ENCODE results near the gene CNTN5.

CNTN5 gene

GRCh38 chr11:100072131-100072530 lies 1051.4 kb downstream of the CNTN5 start:
- no peak for DNase-seq (ENCODE audit: low read depth, low spot score)

GRCh38 chr11:100080381-100080780 lies 1059.6 kb downstream of the CNTN5 start:
- no peak for DNase-seq (ENCODE audit: low read depth, low spot score)

- DNase-seq (ENCODE audit: low read depth, low spot score), result no peak
These were observed 1060.1 kb downstream of the CNTN5 start for GRCh38 chr11:100080821-100081220.

DNA sequence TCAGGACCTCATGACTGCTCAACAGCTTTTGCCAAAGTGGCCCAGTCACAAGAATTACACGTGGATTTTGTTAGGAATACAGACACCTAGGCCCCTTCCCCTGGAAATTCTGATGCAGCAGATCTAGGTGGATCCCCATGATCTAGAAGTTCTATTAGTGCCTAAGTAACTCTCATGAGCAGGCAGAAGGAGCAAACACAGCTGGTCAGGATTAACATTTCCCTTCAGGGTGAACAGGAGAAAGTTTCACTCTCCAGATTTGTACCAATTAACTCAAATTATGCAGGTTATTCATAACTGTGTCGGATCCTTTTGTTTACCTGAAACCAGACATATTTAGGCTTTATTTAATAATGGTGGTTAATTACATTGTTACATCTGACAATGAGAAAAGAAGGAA lies 1072.9 kb downstream of the CNTN5 start:
- no peak for DNase-seq (ENCODE audit: low read depth, low spot score)

DNA sequence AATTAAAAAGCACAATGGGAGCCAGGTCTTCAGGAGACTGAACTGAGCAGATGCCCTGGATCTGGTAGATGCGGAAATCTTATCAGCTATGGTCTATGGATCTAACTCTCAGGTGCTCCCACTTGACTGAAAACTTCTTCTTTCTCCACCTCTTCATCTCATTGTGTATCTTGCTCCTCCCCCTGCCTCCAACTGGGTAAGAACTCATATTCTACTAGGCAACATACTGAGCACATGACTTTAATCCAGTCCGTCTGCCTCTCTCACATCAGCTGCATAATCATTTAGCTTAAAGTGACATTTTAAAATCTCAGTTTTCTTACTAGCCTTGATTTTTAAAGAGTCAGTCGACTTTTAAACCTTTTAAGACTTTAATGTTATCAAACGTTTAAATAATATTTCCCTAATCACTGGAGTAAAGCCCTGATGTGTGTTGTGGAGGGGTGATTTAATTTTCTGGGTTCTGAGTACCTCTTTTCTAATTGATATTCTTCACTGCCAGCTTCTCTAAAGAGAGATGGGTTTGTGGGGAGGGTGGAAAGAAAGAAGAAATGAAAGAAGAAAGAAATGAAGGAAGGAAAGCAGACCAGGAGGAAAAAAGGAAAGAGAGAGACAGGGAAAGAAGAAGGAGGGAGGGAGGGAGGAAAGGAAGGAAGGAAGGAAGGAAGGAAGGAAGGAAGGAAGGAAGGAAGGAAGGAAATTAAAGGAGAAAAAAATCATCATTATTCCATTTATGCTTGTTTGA lies 1073.5 kb downstream of the CNTN5 start:
- DNase-seq (ENCODE audit: low read depth, low spot score), result no peak

DNA sequence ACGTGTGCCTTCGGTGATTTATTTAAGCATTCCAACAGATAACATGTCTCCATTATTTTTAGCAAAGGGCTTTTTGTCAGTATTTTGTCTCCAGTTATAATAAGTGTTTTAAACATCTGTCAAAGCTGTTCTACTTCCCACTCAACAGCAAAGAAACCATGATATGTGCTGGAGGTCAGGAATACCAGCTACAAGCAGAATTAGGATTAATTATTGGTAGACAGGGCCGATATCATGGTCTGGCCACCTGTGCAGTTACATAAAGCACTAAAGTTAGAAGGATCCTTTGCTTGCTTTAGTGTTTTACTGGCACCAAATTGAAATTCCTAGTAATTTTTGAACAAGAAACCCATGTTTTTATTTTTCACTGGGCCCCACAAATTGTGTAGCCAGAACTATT lies 1075.1 kb downstream of the CNTN5 start:
- no peak for DNase-seq (ENCODE audit: low read depth, low spot score)

GRCh38 chr11:100098560-100098959 lies 1077.8 kb downstream of the CNTN5 start:
- no peak for DNase-seq (ENCODE audit: low read depth, low spot score)

GRCh38 chr11:100105255-100105981 lies 1084.7 kb downstream of the CNTN5 start:
- DNase-seq (ENCODE audit: low read depth, low spot score), result no peak

DNA sequence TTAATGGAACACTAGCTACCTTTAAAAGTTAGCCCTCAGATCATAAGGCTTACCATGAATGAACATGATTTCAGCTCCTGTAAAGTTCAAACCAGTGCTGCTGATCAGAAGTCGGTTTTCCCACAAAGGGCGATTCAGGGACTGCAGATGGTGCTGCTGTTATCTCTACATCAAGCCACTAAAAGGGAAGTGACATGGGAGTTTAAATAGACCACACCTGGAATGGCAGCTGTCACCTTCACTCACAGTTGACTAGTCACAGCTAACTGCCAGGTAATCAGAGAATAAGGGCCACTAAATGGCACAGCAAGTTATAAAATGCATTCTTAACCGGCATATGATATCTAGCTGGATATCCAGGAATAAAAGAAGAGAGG lies 1085.2 kb downstream of the CNTN5 start:
- no peak for DNase-seq (ENCODE audit: low read depth, low spot score)

DNA sequence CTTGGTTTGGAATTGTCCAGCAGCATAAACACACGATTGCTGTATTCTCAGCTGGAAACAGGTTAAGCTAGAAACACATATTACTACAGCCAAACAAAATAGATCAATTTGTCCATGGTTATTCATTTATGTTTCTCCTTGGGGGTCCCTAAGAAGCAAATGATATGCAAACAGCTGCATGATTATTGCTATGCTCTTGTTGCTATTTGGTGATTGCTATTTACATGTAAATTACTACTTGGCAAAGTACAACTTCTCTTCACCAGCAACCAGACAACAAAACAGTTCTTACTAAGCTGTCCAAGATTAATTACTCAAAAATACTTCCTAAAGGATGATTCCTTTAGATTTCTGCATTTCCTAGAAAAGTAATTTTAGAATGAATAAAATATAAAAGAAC lies 1098.4 kb downstream of the CNTN5 start:
- DNase-seq (ENCODE audit: low read depth, low spot score), result no peak

- no peak for DNase-seq (ENCODE audit: low read depth, low spot score)
These were observed 1112.4 kb downstream of the CNTN5 start for GRCh38 chr11:100133114-100133513.

GRCh38 chr11:100141201-100141600 lies 1120.5 kb downstream of the CNTN5 start:
- DNase-seq (ENCODE audit: low read depth, low spot score), result no peak

GRCh38 chr11:100151944-100152343 lies 1131.2 kb downstream of the CNTN5 start:
- no peak for DNase-seq (ENCODE audit: low read depth, low spot score)

DNA sequence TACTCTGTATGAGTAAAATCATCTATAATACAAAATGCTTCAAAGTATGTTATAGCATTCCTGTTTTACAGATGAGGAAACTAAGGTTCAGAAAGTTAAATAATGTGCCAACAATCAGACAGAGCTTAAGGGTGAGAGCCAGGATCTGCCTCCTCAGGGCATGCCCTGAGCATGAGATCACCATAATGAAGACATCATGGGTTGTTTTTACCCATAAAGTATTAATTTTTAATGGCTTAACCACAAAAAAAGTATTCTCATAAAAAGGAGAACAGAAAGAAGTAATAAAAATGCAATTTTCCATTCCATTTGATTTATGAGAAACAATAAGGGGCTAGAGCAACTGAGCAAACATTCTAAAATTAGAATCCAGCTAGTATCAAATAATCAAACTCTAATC lies 1132.0 kb downstream of the CNTN5 start:
- DNase-seq (ENCODE audit: low read depth, low spot score), result no peak

DNA sequence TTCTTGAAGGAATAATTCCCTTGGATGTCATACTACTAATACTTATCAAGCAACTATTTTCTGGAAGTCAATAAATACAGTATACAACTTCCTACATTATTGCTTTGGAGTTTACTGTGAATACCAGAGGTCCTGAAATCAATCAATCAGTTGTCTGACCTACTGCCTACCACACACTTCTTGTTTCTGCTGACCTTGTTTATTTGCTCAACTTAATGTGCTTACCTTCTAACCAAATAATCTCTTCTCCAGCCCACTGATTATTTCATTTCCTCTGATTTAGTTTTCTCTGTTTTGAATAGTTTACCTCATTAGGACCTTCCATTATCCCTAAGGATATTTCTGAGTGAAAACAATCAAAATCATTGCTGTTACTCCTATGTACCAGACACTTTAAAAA lies 1142.7 kb downstream of the CNTN5 start:
- no peak for DNase-seq (ENCODE audit: low read depth, low spot score)

DNA sequence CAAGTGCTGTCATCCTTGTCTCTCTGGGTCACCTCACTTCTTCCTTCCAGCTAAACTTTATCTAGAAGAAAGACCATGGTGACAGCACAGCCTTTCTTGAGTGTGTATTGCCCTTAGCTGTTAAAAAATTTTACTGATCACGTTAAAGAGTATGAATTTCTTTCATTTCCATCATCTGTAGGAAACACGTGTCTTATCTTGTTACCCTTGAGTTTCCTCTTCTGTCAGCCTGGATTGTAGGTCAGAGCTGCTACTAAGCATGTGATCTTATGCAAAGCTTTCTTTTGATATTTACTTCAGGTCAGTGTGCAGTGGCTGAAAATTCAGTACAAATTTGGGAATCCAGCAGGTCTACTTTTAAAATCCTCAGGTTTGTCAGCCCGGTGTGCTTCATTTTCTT lies 1154.1 kb downstream of the CNTN5 start:
- no peak for DNase-seq (ENCODE audit: low read depth, low spot score)

GRCh38 chr11:100176456-100176855 lies 1155.7 kb downstream of the CNTN5 start:
- no peak for DNase-seq (ENCODE audit: low read depth, low spot score)

DNA sequence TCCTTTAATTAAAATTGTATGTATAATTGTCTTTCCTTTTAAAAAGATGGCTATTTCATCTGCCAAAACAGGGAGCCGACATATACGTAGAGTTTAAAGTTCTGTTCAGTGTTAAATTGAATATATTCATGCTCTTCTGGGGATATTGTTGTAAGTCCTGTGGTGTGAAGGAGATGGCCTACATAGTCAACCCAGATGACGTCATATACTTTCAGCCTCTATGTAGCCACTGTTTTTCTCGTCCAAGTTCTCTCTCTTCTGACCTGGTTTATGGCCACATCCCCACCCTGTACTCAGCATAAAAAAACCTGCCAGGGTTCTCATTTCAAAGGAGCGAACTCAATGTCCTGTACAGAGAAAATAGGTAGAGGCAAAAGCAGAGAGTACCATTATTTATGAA lies 1156.9 kb downstream of the CNTN5 start:
- no peak for DNase-seq (ENCODE audit: low read depth, low spot score)

DNA sequence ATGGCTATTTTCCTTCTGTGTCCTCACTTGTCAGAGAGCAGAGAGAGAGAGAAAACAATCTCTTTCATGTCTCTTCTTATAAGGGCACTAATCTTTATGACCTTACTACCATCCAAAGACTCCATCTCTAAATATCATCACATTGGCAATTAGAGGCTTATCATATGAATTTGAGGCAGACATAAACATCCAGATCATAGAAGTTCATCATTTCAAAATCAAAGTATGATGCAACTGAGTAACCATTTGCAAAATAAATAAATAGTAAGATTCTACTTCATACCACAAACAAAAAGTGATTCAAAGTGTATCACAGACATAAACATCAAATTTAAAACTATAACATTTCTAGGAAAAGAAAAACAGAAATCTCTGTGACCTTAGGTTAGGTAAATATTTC lies 1161.6 kb downstream of the CNTN5 start:
- no peak for DNase-seq (ENCODE audit: low read depth, low spot score)

DNA sequence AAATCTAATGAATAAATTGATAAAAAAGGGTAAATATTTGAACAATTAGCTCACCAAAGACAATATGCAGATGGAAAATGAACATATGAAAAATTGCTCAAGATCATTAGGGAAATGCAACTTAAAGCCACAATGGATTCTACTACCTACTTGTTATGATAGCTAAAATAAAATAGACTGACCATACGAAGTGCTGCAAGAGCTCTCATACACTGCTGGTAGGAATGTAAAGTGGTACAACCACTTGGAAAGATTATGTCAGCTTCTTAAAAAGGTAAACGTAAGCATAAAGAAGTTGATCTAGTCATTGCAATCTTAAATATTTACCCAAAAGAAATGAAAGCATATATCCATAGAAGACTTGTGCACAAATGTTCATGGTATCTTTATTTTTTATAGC lies 1162.2 kb downstream of the CNTN5 start:
- DNase-seq (ENCODE audit: low read depth, low spot score), result no peak

- no peak for DNase-seq (ENCODE audit: low read depth, low spot score)
These were observed 1164.8 kb downstream of the CNTN5 start for GRCh38 chr11:100185588-100185987.

DNA sequence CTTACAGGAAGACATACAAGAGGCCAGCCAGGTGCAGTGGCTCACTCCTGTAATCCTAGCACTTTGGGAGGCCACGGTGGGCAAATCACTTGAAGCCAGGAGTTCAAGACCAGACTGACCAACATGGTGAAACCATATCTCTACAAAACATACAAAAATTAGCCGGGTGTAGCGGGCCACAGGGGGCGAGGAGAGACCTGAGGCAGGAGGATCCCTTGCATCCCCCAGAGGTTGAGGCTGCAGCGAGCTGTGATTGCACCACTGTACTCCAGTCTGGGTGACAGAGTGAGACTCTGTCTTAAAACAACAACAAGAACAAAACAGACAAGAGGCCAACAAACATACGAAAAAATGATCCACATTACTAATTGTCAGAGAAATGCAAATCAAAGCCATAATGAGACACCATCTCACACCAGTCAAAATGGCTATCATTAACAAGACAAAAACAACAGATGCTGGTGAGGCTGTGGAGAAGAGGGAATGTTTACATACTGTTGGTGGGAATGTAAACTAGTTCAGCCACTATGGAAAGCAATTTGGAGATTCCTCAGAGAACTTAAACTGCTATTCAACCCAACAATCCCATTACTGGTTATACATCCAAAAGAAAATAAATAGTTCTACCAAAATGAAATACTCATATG lies 1167.5 kb downstream of the CNTN5 start:
- no peak for DNase-seq (ENCODE audit: low read depth, low spot score)

DNA sequence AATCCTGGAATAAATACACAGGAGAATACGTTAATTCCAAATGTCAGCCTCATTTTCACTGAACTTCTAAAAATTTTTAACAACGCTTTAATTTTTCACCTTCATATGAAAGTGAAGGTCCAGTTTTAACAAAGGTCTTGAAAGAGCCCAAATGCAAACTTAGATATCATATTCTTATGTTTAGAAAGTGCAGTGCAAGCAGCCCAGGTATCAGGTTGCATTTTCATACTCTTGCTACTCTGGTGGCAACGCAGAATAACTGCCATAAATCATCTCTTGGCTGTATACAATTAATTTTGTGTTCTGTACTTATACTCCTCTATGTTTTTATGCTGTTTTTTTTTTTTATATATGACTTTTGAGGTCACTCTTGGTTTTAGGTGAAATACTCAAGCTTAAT lies 1169.6 kb downstream of the CNTN5 start:
- no peak for DNase-seq (ENCODE audit: low read depth, low spot score)
